Tibial nerve (tissue), 4 donors: Measurements from ENCODE around the gene TTC32.

Experiments
- EP300 ChIP-seq, 2 donors: sonication (generic); formaldehyde crosslinking; IDR thresholded peaks; one replicate each; pipeline ENCODE4 v1.6.1; 2017; ENCODE audit warnings: antibody characterized with exemption in 2 of 2, mild to moderate bottlenecking in 1 of 2
- POLR2A ChIP-seq, 2 donors: fragments of 450-650 bp; IDR thresholded peaks; one replicate each; pipeline ENCODE4 v1.6.1; 2017; ENCODE audit warnings: antibody characterized with exemption in 2 of 2, mild to moderate bottlenecking in 2 of 2, moderate library complexity in 2 of 2
- TF ChIP-seq, protein P1 (sequence below), 5 experiments: fragments of 200-600 bp in 3 of 5; fragments of 450-650 bp in 2 of 5; sonication (generic) in 3 of 5; IDR thresholded peaks; one replicate each; pipeline ENCODE4 v1.5.1; 2016 to 2019; ENCODE audit warnings: antibody characterized with exemption in 5 of 5, mild to moderate bottlenecking in 3 of 5, moderate library complexity in 2 of 5

- TF ChIP-seq, protein P1, sequence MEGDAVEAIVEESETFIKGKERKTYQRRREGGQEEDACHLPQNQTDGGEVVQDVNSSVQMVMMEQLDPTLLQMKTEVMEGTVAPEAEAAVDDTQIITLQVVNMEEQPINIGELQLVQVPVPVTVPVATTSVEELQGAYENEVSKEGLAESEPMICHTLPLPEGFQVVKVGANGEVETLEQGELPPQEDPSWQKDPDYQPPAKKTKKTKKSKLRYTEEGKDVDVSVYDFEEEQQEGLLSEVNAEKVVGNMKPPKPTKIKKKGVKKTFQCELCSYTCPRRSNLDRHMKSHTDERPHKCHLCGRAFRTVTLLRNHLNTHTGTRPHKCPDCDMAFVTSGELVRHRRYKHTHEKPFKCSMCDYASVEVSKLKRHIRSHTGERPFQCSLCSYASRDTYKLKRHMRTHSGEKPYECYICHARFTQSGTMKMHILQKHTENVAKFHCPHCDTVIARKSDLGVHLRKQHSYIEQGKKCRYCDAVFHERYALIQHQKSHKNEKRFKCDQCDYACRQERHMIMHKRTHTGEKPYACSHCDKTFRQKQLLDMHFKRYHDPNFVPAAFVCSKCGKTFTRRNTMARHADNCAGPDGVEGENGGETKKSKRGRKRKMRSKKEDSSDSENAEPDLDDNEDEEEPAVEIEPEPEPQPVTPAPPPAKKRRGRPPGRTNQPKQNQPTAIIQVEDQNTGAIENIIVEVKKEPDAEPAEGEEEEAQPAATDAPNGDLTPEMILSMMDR (IDR thresholded peaks at IDR 0.05) = no peak
- TF ChIP-seq POLR2A (IDR thresholded peaks at IDR 0.05) (no peak), EP300 (IDR thresholded peaks at IDR 0.05) (no peak)
These were observed 3.0 kb downstream of the TTC32 start for GRCh38 chr2:19898592-19899329.
